Stimulated activated CD8-positive, alpha-beta memory T cell treated with anti-CD3 and anti-CD28 coated beads, Interleukin-12 subunit alpha, Interleukin-12 subunit beta, amount 100 ng/mL, for 24 hours (primary cell): Measurements from ENCODE around the gene UNCX.
"Not testable (repeated sequence)": the region's sequence is repeated elsewhere in the genome, so short reads cannot be mapped to it uniquely, and the experiment has no call there.

Experiments used
- DNase-seq: peaks from one replicate; pipeline ENCODE4 v3.0.0-alpha.2; 2020; ENCODE audit errors: extremely low read depth

UNCX gene

GRCh38 chr7:1232623-1233332 is at the start of gene UNCX:
Gene UNCX, plus strand, starts transcription at chr7:1232872. Its CDS starts 146 bp downstream, at chr7:1233018.
- DNase-seq = no peak

GRCh38 chr7:1187127-1187526 is 45.5 kb upstream of the UNCX start:
- no peak for DNase-seq

- no peak for DNase-seq
These were observed 43.9 kb upstream of the UNCX start for GRCh38 chr7:1188720-1189294.

GRCh38 chr7:1189986-1190772 is 42.5 kb upstream of the UNCX start:
- DNase-seq = no peak

- DNase-seq = no peak
These were observed 40.4 kb upstream of the UNCX start for GRCh38 chr7:1192171-1192676.

- DNase-seq = no peak
These were observed 38.9 kb upstream of the UNCX start for GRCh38 chr7:1193593-1194424.

- not testable (repeated sequence) for DNase-seq
These were observed 36.2 kb upstream of the UNCX start for GRCh38 chr7:1196441-1196840.

GRCh38 chr7:1196950-1197349 is 35.7 kb upstream of the UNCX start:
- no peak for DNase-seq

GRCh38 chr7:1197997-1198625 is 34.6 kb upstream of the UNCX start:
- no peak for DNase-seq

- no peak for DNase-seq
These were observed 32.6 kb upstream of the UNCX start for GRCh38 chr7:1200045-1200444.

GRCh38 chr7:1201916-1202315 is 30.8 kb upstream of the UNCX start:
- DNase-seq = no peak

GRCh38 chr7:1202914-1203313 is 29.8 kb upstream of the UNCX start:
- DNase-seq = not testable (repeated sequence)

GRCh38 chr7:1204460-1205140 is 28.1 kb upstream of the UNCX start:
- no peak for DNase-seq

GRCh38 chr7:1205742-1206141 is 26.9 kb upstream of the UNCX start:
- not testable (repeated sequence) for DNase-seq

GRCh38 chr7:1209097-1209496 is 23.6 kb upstream of the UNCX start:
- no peak for DNase-seq

- no peak for DNase-seq
These were observed 22.2 kb upstream of the UNCX start for GRCh38 chr7:1210321-1210978.

- no peak for DNase-seq
These were observed 21.6 kb upstream of the UNCX start for GRCh38 chr7:1210979-1211608.

- DNase-seq = no peak
These were observed 21.1 kb upstream of the UNCX start for GRCh38 chr7:1211611-1212010.

GRCh38 chr7:1212025-1212424 is 20.6 kb upstream of the UNCX start:
- DNase-seq = not testable (repeated sequence)

- DNase-seq = no peak
These were observed 18.2 kb upstream of the UNCX start for GRCh38 chr7:1214516-1214915.
